ENCODE measurements around the gene ATP6V1E1.

DNA sequence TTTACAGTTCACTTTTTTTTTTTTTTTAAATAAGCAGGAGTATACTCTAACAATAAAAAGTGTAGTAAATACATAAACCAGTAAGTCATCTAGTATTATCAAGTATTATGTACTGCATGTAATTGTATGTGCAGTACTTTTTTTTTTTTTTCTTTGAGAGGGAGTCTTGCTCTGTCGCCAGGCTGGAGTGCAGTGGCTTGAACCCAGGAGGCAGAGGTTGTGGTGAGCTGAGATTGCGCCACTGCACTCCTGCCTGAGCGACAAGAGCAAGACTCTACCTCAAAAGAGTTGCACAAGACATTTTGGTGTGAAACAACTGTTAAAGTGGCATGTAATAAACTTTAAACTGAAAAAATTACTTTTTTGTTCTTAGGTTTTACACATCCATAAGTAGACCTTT lies 26.7 kb upstream of the ATP6V1E1 start:
- TF ChIP-seq SUZ12 (IDR thresholded peaks at IDR 0.05; ENCODE audit: extremely low read depth, insufficient read depth, insufficient read length) (no peak), YY1 (IDR thresholded peaks at IDR 0.05; ENCODE audit: insufficient read depth, insufficient read length) (no peak), ZNF274 (IDR thresholded peaks at IDR 0.05; ENCODE audit: low read depth, low read length) (no peak)
